ENCODE measurements around the gene IRF7.
A peak's percentile ranks its signal among the peaks of the same experiment; 100 is the strongest.

- TF ChIP-seq CTCF (IDR thresholded peaks at IDR 0.05 in 8 of 11, conservative IDR thresholded peaks at IDR 0.05 in 3 of 11): peak in 1 of 11 experiments; percentile 21
- TF ChIP-seq POLR2AphosphoS5 (IDR thresholded peaks at IDR 0.05): peak; percentile 74 to 81 (median 76)
These were observed 47.2 kb downstream of the IRF7 start for GRCh38 chr11:568306-569157.

Measured in spleen (tissue), 7 donors.